ENCODE measurements around the gene SEMA3C.
A peak's percentile ranks its signal among the peaks of the same experiment; 100 is the strongest.

- TF ChIP-seq, protein P1, sequence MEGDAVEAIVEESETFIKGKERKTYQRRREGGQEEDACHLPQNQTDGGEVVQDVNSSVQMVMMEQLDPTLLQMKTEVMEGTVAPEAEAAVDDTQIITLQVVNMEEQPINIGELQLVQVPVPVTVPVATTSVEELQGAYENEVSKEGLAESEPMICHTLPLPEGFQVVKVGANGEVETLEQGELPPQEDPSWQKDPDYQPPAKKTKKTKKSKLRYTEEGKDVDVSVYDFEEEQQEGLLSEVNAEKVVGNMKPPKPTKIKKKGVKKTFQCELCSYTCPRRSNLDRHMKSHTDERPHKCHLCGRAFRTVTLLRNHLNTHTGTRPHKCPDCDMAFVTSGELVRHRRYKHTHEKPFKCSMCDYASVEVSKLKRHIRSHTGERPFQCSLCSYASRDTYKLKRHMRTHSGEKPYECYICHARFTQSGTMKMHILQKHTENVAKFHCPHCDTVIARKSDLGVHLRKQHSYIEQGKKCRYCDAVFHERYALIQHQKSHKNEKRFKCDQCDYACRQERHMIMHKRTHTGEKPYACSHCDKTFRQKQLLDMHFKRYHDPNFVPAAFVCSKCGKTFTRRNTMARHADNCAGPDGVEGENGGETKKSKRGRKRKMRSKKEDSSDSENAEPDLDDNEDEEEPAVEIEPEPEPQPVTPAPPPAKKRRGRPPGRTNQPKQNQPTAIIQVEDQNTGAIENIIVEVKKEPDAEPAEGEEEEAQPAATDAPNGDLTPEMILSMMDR (IDR thresholded peaks at IDR 0.05) = peak; percentile 21 to 33 (median 26)
- no peak for TF ChIP-seq POLR2A (IDR thresholded peaks at IDR 0.05)
These were observed 1.8 kb downstream of the SEMA3C start for GRCh38 chr7:80916770-80917741.
